ENCODE results near the gene CHTF8. TPM values are rescaled to one million over a fixed set of nuclear protein-coding genes. Genes with fewer than 3 reads are reported as not detected.
"Not testable (repeated sequence)": the region's sequence is repeated elsewhere in the genome, so short reads cannot be mapped to it uniquely, and the experiment has no call there.

CHTF8 gene
- 133 TPM for total RNA-seq

DNA sequence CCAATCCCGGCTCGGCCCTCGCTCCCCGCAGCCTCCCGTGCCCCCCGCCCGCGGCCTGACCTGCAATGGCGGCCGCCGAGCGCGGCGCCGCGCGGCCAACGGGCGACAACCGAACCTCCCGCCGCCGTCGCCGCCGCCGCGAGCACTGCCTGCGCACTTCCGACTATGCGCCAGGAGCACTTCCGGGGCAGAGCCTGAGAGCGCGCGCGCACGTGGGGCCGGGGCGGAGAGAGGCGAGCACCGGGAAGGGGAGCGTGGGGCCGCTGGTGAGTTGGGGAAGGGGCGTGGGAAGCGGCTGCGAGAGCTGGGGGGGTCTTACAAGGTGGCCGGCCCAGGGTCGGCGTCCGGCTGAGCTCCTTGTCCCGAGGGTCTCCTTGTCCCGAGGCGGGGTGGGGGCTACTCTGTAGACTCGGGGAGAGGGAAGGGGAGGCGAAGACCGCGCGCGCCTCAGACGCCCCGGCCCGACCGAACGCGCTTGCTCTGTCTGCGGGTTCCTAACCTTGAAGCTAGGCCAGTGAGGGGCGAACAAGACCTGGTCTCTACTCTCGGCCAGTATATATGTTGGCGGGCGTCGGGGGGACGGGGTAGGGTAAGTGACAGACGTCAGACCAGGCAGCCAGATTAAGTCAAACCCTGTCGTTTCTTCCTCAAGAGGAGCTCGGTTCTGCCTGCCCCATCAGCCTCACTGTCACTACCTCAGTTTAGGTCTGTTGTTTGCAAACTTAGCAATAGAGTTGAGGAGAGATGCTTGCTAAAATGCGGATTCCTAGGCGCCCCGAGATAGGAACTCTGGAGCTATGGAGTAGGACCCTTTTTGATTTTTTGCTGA, at the start of gene CHTF8, which contains the start of gene UTP4:
Gene CHTF8, minus strand, starts transcription at position 165 of the 829 bp plus-strand sequence. CDS start 11,130 bp downstream, outside the sequence.
Gene UTP4, plus strand, starts transcription at position 226 of the 829 bp plus-strand sequence. CDS start 811 bp downstream, outside the sequence.
- DNase-seq (ENCODE audit: low spot score) = peak; percentile 89

- DNase-seq (ENCODE audit: low spot score) = no peak
Observed at GRCh38 chr16:69180011-69180338, 47.6 kb upstream of the CHTF8 start.

GRCh38 chr16:69179328-69180010, 47.1 kb upstream of the CHTF8 start:
- peak; percentile 86 for DNase-seq (ENCODE audit: low spot score)

GRCh38 chr16:69176033-69176800, 43.8 kb upstream of the CHTF8 start:
- no peak for DNase-seq (ENCODE audit: low spot score)

DNA sequence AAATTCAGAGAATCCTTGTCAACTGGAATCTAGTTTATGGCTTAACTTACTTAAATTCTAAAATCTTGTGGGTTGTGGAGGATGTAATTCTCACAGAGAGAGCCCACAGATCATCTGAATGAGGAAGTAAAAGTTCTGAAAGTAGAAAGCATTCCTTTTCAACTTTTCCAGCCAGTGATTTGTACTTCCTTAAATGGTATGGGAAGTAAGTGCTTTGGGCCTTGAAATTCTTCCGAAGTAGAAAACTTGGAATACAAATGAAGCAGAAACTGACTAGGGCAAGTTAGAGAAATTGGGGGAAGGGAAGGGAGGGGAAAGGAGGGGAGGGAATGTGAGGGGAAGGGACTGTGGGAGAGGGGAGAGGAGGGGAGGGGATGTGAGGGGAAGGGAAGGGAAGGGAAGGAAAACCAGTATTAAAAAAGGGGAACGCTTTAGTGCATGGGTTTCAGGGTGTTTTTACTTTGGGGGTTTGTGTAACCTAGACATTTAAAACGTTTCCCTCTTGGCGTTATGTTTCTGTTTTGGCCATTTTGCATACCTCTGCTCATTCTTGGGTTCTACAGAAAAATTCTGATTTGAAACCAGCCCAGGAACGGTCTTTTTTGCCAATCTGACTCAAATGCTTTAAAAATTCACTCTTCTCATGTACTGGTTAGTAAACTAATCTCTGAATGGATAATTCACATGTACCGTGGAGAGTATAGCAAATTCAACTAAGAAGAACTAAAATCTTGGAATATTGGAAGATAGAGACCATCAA, 39.1 kb upstream of the CHTF8 start:
- no peak for DNase-seq (ENCODE audit: low spot score)

- no peak for DNase-seq (ENCODE audit: low spot score)
Observed at GRCh38 chr16:69169607-69170352, 37.4 kb upstream of the CHTF8 start.

GRCh38 chr16:69169051-69169450, 36.7 kb upstream of the CHTF8 start:
- no peak for DNase-seq (ENCODE audit: low spot score)

DNA sequence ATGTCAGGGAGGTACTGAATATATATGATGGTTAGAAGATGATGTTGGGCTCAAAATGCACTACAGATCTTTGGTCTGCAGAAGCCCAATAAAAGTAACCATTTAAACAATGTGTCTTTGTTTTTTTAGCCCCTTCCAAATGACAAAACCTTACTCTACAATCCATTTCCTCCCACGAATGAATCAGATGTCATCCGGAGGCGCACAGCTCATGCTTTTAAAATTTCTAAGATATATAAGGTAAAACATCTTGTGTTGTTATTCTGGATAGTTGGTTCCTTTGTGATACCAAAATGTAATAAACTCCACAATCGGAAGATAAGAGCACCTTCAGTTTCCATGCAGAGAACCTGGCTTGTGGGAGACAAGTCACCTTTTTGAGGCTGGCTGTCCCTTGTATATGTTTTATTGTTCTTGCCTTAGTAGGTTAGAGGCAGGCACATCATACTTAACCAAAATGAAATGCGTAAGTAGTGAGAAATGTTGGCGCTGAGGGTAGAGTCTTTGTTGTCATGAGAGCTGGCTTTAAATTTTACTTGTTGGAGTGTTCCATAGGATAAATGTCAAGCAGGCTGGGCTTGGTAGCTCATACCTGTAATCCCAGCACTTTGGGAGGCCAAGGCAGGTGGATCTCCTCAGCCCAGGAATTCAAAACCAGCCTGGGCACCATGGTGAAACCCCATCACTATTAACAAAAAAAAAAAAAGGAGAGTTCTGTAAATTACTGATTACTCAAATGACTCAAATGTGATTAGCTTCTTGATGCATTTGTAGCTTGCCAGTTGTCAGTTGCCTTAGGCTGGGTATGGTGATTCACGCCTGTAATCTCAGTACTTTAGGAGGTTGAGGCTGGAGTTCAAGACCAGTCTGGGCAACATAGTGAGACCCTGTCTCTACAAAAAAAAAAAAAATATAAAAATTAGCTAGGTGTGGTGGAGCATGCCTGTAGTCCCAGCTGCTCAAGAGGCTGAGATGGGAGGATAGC, 34.9 kb upstream of the CHTF8 start:
- DNase-seq (ENCODE audit: low spot score) = no peak

DNA sequence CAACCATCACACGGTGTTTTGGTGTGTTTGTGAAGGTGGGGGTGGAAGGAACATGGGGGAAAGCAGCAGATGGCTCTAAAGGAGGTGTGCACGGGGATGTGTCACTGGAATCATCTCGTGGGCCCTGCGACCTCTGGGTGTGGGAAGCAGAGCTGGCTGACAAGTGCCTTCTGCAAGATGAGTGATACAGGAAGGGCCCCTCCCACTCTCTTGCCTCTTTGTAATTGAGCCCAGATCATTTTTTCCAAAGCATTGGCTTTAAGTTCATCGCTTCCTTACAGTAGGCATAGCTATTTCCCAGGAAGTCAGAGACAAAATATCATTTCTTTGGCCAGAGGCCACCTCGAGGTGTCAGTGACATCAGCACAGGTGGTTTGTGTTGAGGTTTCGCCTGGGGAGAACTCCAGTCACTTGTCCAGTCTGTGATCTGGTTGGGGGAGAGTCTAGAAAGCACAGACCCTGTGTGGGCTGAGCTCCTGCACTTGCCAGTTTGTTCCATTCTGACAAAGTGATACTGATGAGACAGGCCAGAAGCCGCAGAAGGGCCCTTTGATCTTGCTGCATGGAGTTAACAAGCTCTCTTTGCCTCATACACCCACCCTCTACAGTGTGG, 33.9 kb upstream of the CHTF8 start:
- no peak for DNase-seq (ENCODE audit: low spot score)

GRCh38 chr16:69165584-69165983, 33.2 kb upstream of the CHTF8 start:
- DNase-seq (ENCODE audit: low spot score) = no peak

DNA sequence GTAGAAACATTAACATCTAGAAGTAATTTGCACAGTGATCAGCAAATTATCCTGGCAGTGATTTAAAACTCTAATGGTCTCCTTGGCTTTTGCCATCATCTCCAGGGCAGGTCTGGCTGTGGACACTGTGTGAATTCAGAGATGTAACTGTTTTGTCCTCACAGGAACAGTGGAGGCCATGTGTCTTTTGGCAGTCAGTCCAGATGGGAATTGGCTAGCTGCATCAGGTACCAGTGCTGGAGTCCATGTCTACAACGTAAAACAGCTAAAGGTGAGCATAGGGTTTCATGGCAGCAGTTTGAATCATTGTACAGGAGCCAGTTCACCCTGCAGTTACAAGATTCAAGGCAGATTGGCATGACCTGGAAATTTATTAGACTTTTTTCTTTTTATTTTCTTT, 27.8 kb upstream of the CHTF8 start:
- no peak for DNase-seq (ENCODE audit: low spot score)

DNA sequence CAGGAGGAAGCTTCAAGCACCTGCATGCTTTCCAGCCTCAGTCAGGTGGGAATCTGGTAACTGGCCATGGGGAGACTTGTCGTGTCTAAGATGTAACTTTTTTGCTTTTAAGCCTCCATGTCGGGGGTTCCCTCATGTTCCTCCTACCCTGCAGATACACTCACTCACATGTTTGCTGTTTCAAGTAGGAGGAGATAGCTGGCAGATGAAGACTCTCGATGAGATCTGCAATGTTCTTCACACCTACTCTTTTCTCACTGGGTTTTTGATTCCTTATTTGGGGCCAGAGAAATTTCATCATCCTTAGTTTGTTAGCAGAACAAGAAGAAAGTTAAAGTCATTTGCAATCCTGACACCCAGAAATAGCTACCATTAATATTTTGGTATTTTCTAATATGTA, 24.8 kb upstream of the CHTF8 start:
- no peak for DNase-seq (ENCODE audit: low spot score)

- peak; percentile 66 for DNase-seq (ENCODE audit: low spot score)
Observed at GRCh38 chr16:69150146-69150865, 17.9 kb upstream of the CHTF8 start.

- DNase-seq (ENCODE audit: low spot score) = not testable (repeated sequence)
Observed at GRCh38 chr16:69149621-69150020, 17.2 kb upstream of the CHTF8 start.

DNA sequence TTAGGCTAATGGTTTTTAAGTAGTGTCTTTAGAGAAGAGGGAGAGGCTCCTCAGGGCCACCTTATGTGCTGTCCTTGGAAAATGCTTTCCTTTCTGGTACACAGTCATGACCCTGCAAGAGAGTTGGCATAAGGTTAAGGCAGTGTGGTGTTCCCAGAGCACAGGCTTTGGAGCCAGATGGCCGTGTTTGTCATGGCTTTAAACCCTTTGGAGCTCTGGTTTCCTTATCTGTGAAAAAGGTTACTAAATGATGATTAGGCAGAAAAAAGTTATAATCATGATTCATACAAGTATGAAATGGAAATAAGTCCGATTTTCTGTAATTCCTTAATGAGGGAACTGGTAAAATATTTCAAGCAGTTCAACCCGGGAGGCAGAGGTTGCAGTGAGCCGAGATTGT, 13.3 kb upstream of the CHTF8 start:
- DNase-seq (ENCODE audit: low spot score) = no peak

DNA sequence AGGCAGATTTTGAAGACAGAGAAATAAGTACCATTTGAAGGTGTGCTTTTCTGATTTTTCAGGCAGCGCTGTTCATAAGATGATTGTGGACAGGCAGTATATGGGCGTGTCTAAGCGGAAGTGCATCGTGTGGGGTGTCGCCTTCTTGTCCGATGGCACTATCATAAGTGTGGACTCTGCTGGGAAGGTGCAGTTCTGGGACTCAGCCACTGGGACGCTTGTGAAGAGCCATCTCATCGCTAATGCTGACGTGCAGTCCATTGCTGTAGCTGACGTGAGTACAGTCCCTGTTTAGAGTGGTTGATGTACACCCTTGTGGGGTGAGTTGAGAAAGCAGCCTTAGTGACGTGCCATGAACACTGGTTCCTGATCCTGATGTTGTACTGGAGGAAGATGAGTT, 10.7 kb upstream of the CHTF8 start:
- DNase-seq (ENCODE audit: low spot score) = no peak

DNA sequence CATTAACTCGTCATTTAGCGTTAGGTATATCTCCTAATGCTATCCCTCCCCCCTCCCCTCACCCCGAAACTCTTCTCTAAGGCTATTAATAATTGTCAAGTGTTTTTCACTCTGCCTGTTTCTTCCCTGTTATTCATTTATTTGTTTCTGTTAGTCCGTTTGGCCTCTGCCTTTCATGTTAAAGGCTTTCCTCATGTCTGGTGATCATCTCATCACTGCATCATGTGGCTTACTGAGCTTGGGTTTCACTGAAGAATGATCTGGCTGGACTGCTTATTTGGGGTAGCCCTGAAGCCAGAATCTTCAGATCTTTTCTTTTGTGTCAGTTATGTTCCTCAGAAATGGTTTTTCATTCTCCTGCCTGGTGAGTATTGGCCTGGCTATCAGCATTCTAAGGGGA, 9.5 kb upstream of the CHTF8 start:
- no peak for DNase-seq (ENCODE audit: low spot score)

GRCh38 chr16:69141014-69141413, 8.6 kb upstream of the CHTF8 start:
- DNase-seq (ENCODE audit: low spot score) = no peak

DNA sequence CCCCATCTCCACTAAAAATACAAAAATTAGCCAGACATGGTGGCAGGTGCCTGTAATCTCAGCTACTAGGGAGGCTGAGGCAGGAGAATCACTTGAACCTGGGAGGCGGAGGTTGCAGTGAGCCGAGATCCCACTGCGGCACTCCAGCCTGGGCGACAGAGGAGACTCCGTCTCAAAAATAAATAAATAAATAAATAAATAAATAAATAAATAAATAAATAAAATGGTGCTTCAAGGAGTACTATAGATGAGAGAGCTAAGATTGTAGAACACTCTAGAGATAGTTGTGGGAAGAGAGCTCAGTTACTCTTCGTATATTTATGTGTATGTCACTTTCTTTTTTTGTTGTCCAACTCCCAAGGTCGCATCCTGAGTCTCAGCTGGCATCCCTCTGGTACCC, 7.1 kb upstream of the CHTF8 start:
- not testable (repeated sequence) for DNase-seq (ENCODE audit: low spot score)

Measured in ureter (tissue), 1 donor.